Adrenal gland (tissue), 12 donors: ENCODE results near the gene GRIA1. TPM values are rescaled to one million over a fixed set of nuclear protein-coding genes. Genes with fewer than 3 reads are reported as not detected.

ENCODE experiments used
- DNase-seq, 7 donors: peaks; one replicate each; pipeline ENCODE4 v3.0.0-alpha.2; 2019 to 2020
- H3K27ac ChIP-seq, 5 donors: fragments of 200-600 bp; sonication (generic) in 4 of 5; 1 replicate in 3 of 5; 2 replicates in 2 of 5; pipeline versions ENCODE4 v1.5.1 to v1.8.0; 2016 to 2020; ENCODE audit warnings: mild to moderate bottlenecking in 1 of 5
- H3K27me3 ChIP-seq: fragments of 200-600 bp; 2 replicates; pipeline ENCODE4 v1.8.0; 2021
- H3K36me3 ChIP-seq, 2 donors: fragments of 200-600 bp; replicated peaks in 1 of 2; 1 replicate in 1 of 2; 2 replicates in 1 of 2; pipeline versions ENCODE4 v1.5.1 to v1.8.0; 2018 to 2022
- H3K4me1 ChIP-seq, 2 donors: fragments of 200-600 bp; replicated peaks in 1 of 2; 1 replicate in 1 of 2; 2 replicates in 1 of 2; pipeline versions ENCODE4 v1.5.1 to v1.8.0; 2018 to 2021
- H3K4me3 ChIP-seq, 4 donors: fragments of 200-600 bp; sonication (generic) in 3 of 4; one replicate each; pipeline ENCODE4 v1.5.1; 2016 to 2018
- H3K9me3 ChIP-seq, 3 donors: fragments of 200-600 bp; sonication (generic) in 1 of 3; replicated peaks in 1 of 3; 1 replicate in 2 of 3; 2 replicates in 1 of 3; pipeline versions ENCODE4 v1.5.1 to v1.8.0; 2016 to 2021
- POLR2A ChIP-seq, 2 donors: fragments of 450-650 bp; IDR thresholded peaks; one replicate each; pipeline ENCODE4 v1.6.1; 2017; ENCODE audit warnings: antibody characterized with exemption in 2 of 2, mild to moderate bottlenecking in 2 of 2, moderate library complexity in 1 of 2
- WGBS, 4 donors: extraction: QIAGEN DNeasy Blood & Tissue Kit in 2 of 4; methylation state at CpG; one replicate each; pipeline versions ENCODE4 v1.1.5 to v1.1.7; 2013 to 2017; 5-methylcytosine and 5-hydroxymethylcytosine counted together
- intact Hi-C, 2 donors: fragments of 100-400 bp; cut with DNase I; formaldehyde crosslinking; loops; one replicate each; pipeline versions ENCODE4 v1.14.1 to v1.15.0; 2022 to 2023
- polyA plus RNA-seq, 3 donors: library from polyadenylated mRNA; stranded (reverse); fragments of 200-250 nt in 2 of 3; fragments of 350-450 nt in 1 of 3; fragmentation: Illumina TruSeq in 1 of 3; extraction: RNeasy Lipid Tissue Mini Kit (QIAGEN cat#74804) in 1 of 3; gene quantifications; one replicate each; pipeline ENCODE4 v1.2.3, GENCODE V29; 2013 to 2014
- total RNA-seq, 9 donors: library from RNA; depleted of rRNA in 4 of 9; stranded (reverse); fragments of >200 nt in 4 of 9; fragments of 120-200 nt in 1 of 9; fragmentation: NEBNext Ultra II Directional in 1 of 9; extraction: Animal tissue kit (Norgen Biotek cat#: 25700) in 1 of 9; gene quantifications; one replicate each; pipeline versions ENCODE4 v1.1.0 to v1.2.4, GENCODE V29; 2013 to 2023
- TF ChIP-seq, protein P1 (sequence below), 6 experiments: fragments of 450-650 bp in 4 of 6; fragments of 200-600 bp in 2 of 6; sonication (generic) in 1 of 6; IDR thresholded peaks; 1 replicate in 5 of 6; 2 replicates in 1 of 6; pipeline versions ENCODE4 v1.5.1 to v1.8.0; 2016 to 2021; ENCODE audit warnings: antibody characterized with exemption in 6 of 6, mild to moderate bottlenecking in 2 of 6, moderate library complexity in 1 of 6
- donor health status: healthy with polysubstance abuse.
- donor health status: Bipolar disorder and iron deficiency.
- donor health status: DM: yes; HTN: yes; CAD: no.
- donor health status: DM: no; HTN: no; CAD: no.
- donor health status: DM: no; HTN: no; CAD: no.
- donor health status: DM: yes; HTN: yes; CAD: no.

GRIA1 gene
- total and polyA plus RNA-seq, 12 donors = 0.12 to 2.3 (median 0.86) TPM

DNA sequence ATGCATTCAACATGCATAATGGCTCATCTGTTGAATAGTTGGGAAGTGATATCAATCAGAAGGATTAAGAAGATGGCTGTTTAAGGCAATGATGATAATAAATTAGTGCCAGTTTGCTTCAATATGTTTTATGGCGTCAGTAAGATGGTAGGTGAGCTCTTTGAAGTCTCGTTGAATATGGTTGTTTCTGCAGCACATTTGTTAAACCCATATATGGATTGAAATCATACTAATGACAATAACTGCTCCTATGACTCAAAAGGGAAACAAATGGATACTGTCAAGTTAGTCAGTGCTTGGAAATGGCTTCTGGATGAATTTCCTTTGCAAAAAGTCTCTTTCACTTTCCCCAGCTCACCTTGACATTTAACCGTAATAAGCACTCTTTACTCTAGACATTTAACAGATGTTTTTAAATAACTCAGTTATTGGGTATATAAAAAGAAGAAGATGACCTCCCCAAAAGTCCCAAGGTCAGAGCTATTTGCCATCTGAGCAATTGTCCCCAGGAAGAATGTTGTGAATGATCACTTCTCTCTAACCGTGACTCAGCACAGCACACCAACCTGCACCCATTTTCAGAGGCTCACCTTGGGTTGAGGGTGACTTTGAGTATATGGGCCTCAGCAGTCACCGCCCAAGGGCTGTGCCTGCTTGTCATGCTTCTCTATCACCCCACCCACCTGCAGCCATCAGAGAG is 133.4 kb downstream of the GRIA1 start:
- Histone ChIP-seq H3K27me3 (no peaks in the 10 kb centered on the region), H3K4me3 (no peak overlapping the region), H3K4me1 (peaks cover 21 to 30% of the 10 kb centered on the region in 2 donors), H3K36me3 (no peaks in the 10 kb centered on the region), H3K9me3 (no peaks in the 10 kb centered on the region), H3K27ac (peak overlapping the region in 1 of 5 donors; percentile 10)
- intact Hi-C loops = no loop called here
- peak in 1 of 7 donors; percentile 9 for DNase-seq
- 64 to 86% (median 69%) methylated on average over 5 of the region's 5 CpGs for WGBS, 4 donors
- no peak for TF ChIP-seq POLR2A (IDR thresholded peaks at IDR 0.05)
- TF ChIP-seq, protein P1, sequence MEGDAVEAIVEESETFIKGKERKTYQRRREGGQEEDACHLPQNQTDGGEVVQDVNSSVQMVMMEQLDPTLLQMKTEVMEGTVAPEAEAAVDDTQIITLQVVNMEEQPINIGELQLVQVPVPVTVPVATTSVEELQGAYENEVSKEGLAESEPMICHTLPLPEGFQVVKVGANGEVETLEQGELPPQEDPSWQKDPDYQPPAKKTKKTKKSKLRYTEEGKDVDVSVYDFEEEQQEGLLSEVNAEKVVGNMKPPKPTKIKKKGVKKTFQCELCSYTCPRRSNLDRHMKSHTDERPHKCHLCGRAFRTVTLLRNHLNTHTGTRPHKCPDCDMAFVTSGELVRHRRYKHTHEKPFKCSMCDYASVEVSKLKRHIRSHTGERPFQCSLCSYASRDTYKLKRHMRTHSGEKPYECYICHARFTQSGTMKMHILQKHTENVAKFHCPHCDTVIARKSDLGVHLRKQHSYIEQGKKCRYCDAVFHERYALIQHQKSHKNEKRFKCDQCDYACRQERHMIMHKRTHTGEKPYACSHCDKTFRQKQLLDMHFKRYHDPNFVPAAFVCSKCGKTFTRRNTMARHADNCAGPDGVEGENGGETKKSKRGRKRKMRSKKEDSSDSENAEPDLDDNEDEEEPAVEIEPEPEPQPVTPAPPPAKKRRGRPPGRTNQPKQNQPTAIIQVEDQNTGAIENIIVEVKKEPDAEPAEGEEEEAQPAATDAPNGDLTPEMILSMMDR (IDR thresholded peaks at IDR 0.05) = no peak

DNA sequence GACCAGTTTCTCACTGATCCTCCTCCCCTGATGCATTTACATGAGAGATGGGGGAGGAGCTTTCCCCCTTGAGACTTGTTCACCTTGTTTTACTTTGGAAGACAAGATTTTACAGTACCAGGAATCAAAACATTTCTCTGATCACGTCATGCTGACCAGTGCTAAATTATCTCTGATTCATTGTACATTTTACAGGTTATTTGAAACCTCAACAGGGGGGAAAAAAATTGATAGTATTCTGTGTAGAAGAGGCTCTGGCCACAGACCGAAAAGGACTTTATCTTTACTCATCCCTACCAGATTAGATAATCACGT is 133.9 kb downstream of the GRIA1 start:
- intact Hi-C loops = no loop called here

GRCh38 chr5:153625826-153626354 is 135.4 kb downstream of the GRIA1 start:
- Histone ChIP-seq H3K36me3 (no peaks in the 10 kb centered on the region), H3K27ac (peak overlapping the region in 3 of 5 donors; percentile 51 to 60 (median 52)), H3K4me1 (peaks cover 21 to 26% of the 10 kb centered on the region in 2 donors), H3K27me3 (no peaks in the 10 kb centered on the region), H3K4me3 (no peak overlapping the region), H3K9me3 (no peaks in the 10 kb centered on the region)
- intact Hi-C loops = no loop called here
- 25 to 66% (median 33%) methylated on average over 7 of the region's 7 CpGs for WGBS, 4 donors
- peak; percentile 24 to 69 (median 52) for DNase-seq
- TF ChIP-seq, protein P1 (IDR thresholded peaks at IDR 0.05) = no peak
- TF ChIP-seq POLR2A (IDR thresholded peaks at IDR 0.05) = no peak

More for the DNA sequence above, 133.9 kb downstream of the GRIA1 start:
- Histone ChIP-seq H3K27ac (no peak overlapping the region), H3K27me3 (no peaks in the 10 kb centered on the region), H3K36me3 (no peaks in the 10 kb centered on the region), H3K9me3 (no peaks in the 10 kb centered on the region), H3K4me3 (no peak overlapping the region), H3K4me1 (peaks cover 21 to 30% of the 10 kb centered on the region in 2 donors)
- TF ChIP-seq, protein P1 (IDR thresholded peaks at IDR 0.05) = no peak
- TF ChIP-seq POLR2A (IDR thresholded peaks at IDR 0.05) = no peak
- no peak for DNase-seq
- 55 to 75% (median 68%) methylated on average over 3 of the region's 3 CpGs for WGBS, 4 donors

GRCh38 chr5:153626836-153627235 is 136.4 kb downstream of the GRIA1 start:
- intact Hi-C loops = no loop called here
- 69 to 86% (median 70%) methylated on average over 2 of the region's 2 CpGs for WGBS, 4 donors
- TF ChIP-seq POLR2A (IDR thresholded peaks at IDR 0.05) = no peak
- TF ChIP-seq, protein P1 (IDR thresholded peaks at IDR 0.05) = no peak
- Histone ChIP-seq H3K4me1 (peaks cover 21 to 26% of the 10 kb centered on the region in 2 donors), H3K4me3 (no peak overlapping the region), H3K27me3 (no peaks in the 10 kb centered on the region), H3K9me3 (no peaks in the 10 kb centered on the region), H3K36me3 (no peaks in the 10 kb centered on the region), H3K27ac (no peak overlapping the region)
- DNase-seq = no peak
